Neural cell (in vitro differentiated cells): Measurements from ENCODE around the gene R3HDM4. TPM values are rescaled to one million over a fixed set of nuclear protein-coding genes. Genes with fewer than 3 reads are reported as not detected.

ENCODE experiments used
- H2AFZ ChIP-seq: fragments of 200-600, 300-800 bp; sonication (generic), shearing (Covaris generic); 2 replicates; pipeline ENCODE4 v1.6.0; 2014; ENCODE audit warnings: low read depth, mild to moderate bottlenecking, antibody characterized with exemption, low read length, moderate library complexity
- H3F3A ChIP-seq: fragments of 200-600 bp; shearing (Covaris generic); 2 replicates; pipeline ENCODE4 v1.6.1; 2016; ENCODE audit warnings: mild to moderate bottlenecking, moderate library complexity, mixed read lengths, antibody characterized with exemption, low read length; ENCODE audit not compliant: insufficient read depth, poor library complexity, severe bottlenecking
- H3K27ac ChIP-seq: fragments of 200-600, 300-800 bp; sonication (generic), shearing (Covaris generic); 2 replicates; pipeline ENCODE4 v1.5.1; 2014; ENCODE audit warnings: mild to moderate bottlenecking, low read length, moderate library complexity
- H3K27me3 ChIP-seq: fragments of 300-800, 200-600 bp; sonication (generic), shearing (Covaris generic); 2 replicates; pipeline ENCODE4 v1.6.0; 2014; ENCODE audit warnings: mild to moderate bottlenecking, low read depth, low read length, moderate library complexity; ENCODE audit not compliant: insufficient read depth
- H3K36me3 ChIP-seq: fragments of 300-800, 200-600 bp; sonication (generic), shearing (Covaris generic); 2 replicates; pipeline ENCODE4 v1.5.1; 2014; ENCODE audit warnings: mild to moderate bottlenecking, antibody characterized with exemption, low read length, moderate library complexity; ENCODE audit not compliant: insufficient read depth
- H3K4me2 ChIP-seq: fragments of 300-800, 200-600 bp; sonication (generic), shearing (Covaris generic); 2 replicates; pipeline ENCODE4 v1.6.0; 2014; ENCODE audit warnings: mild to moderate bottlenecking, low read length
- H3K4me3 ChIP-seq: fragments of 300-800, 200-600 bp; sonication (generic), shearing (Covaris generic); 2 replicates; pipeline ENCODE4 v1.5.1; 2014; ENCODE audit warnings: mild to moderate bottlenecking, low read length, moderate library complexity
- H3K79me2 ChIP-seq: fragments of 200-600 bp; shearing (Covaris generic); replicated peaks from 2 replicates; pipeline ENCODE4 v1.6.0; 2014; ENCODE audit warnings: mild to moderate bottlenecking, low read length, moderate library complexity; ENCODE audit not compliant: insufficient read depth
- H3K9ac ChIP-seq: fragments of 300-800, 200-600 bp; sonication (generic), shearing (Covaris generic); 2 replicates; pipeline ENCODE4 v1.6.1; 2016; ENCODE audit warnings: mild to moderate bottlenecking, low read length, mixed read lengths
- H3K9me2 ChIP-seq: fragments of 200-600 bp; shearing (Covaris generic); 2 replicates; pipeline ENCODE4 v1.6.1; 2016; ENCODE audit warnings: mild to moderate bottlenecking, low read length, mixed read lengths; ENCODE audit not compliant: insufficient read depth
- H3K9me3 ChIP-seq: fragments of 200-600, 300-800 bp; sonication (generic), shearing (Covaris generic); 2 replicates; pipeline ENCODE4 v1.6.1; 2016; ENCODE audit warnings: mild to moderate bottlenecking, mixed run types, low read length, moderate library complexity, mixed read lengths
- H4K20me1 ChIP-seq: fragments of 200-600 bp; shearing (Covaris generic); 2 replicates; pipeline ENCODE4 v1.6.1; 2016; ENCODE audit warnings: mild to moderate bottlenecking, mixed run types; ENCODE audit not compliant: insufficient read depth
- EP300 ChIP-seq: fragments of 450-650 bp; conservative IDR thresholded peaks from 2 replicates; pipeline ENCODE4 v1.6.1; 2014; ENCODE audit warnings: antibody characterized with exemption, mild to moderate bottlenecking, moderate library complexity; ENCODE audit not compliant: poor library complexity, severe bottlenecking
- EZH2 ChIP-seq: fragments of 200-600, 300-800 bp; shearing (Covaris generic), sonication (generic); IDR thresholded peaks from 2 replicates; pipeline ENCODE4 v1.6.1; 2014; ENCODE audit warnings: antibody characterized with exemption, low read length, borderline replicate concordance, mild to moderate bottlenecking; ENCODE audit not compliant: insufficient read depth, poor library complexity, severe bottlenecking
- MXI1 ChIP-seq: fragments of 450-650 bp; conservative IDR thresholded peaks from 2 replicates; pipeline ENCODE4 v1.6.1; 2014; ENCODE audit warnings: antibody characterized with exemption, mild to moderate bottlenecking; ENCODE audit not compliant: poor library complexity, severe bottlenecking
- POLR2AphosphoS5 ChIP-seq: IDR thresholded peaks from 2 replicates; pipeline ENCODE4 v1.6.1; 2012
- RAD21 ChIP-seq: fragments of 450-650 bp; conservative IDR thresholded peaks from 2 replicates; pipeline ENCODE4 v1.6.1; 2014; ENCODE audit warnings: antibody characterized with exemption, mild to moderate bottlenecking, moderate library complexity
- SMC3 ChIP-seq: fragments of 450-650 bp; conservative IDR thresholded peaks from 2 replicates; pipeline ENCODE4 v1.6.1; 2014; ENCODE audit warnings: antibody characterized with exemption, mild to moderate bottlenecking, moderate library complexity; ENCODE audit not compliant: poor library complexity
- TAF1 ChIP-seq: IDR thresholded peaks from 2 replicates; pipeline ENCODE4 v1.6.1; 2012; ENCODE audit warnings: low read depth
- polyA plus RNA-seq: library from polyadenylated mRNA; depleted of rRNA; stranded (reverse); fragments of >200 nt; gene quantifications from 2 replicates; pipeline ENCODE4 v1.2.3, GENCODE V29; 2014
- TF ChIP-seq, protein P1 (sequence below): fragments of 450-650 bp; IDR thresholded peaks from 2 replicates; pipeline ENCODE4 v1.5.1; 2014; ENCODE audit warnings: antibody characterized with exemption, mild to moderate bottlenecking, moderate library complexity; ENCODE audit not compliant: poor library complexity, severe bottlenecking
- TF ChIP-seq, protein P2 (sequence below): IDR thresholded peaks from 2 replicates; pipeline ENCODE4 v1.6.1; 2012; ENCODE audit warnings: borderline replicate concordance

R3HDM4 gene
- polyA plus RNA-seq, 1 donor from 2014 or later = 51.2 TPM

DNA sequence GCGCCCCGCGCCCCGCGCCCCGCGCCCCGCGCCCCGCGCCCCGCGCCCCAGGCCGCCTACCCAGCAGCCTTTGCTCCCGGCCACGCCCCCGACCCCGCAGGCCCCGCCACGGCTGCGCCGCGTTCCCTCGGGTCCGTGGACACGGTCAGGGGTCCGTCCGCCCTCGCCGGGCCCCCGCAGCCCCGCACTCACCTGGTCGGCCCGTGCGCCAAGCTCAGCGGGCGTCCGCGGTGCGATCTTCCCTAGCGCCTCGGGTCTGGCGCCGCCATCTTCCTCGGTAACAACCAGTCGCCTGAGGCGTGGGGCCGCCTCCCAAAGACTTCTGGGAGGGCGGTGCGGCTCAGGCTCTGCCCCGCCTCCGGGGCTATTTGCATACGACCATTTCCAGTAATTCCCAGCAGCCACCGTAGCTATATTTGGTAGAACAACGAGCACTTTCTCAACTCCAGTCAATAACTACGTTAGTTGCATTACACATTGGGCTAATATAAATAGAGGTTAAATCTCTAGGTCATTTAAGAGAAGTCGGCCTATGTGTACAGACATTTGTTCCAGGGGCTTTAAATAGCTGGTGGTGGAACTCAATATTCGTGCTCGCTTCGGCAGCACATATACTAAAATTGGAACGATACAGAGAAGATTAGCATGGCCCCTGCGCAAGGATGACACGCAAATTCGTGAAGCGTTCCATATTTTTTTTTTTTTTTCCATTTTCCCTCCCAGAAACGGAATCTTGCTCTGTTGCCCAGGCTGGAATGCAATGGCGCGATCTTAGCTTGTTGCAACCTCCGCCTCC lies 19.9 kb downstream of the R3HDM4 start, which contains the start of the genes MED16 and RNU6-9:
MED16 (minus strand) TSS at position 294 of the 796 bp plus-strand sequence. CDS start 2,056 bp downstream, outside the sequence.
RNU6-9 (plus strand) TSS at position 591 of the 796 bp plus-strand sequence.
- Histone ChIP-seq H3K4me3 (peak within 1 kb of the TSS; percentile 76), H2AFZ (peak within 1 kb of the TSS; percentile 10)
- no peak for TF ChIP-seq SMC3
- no peak for TF ChIP-seq EP300
- TF ChIP-seq, protein P1, sequence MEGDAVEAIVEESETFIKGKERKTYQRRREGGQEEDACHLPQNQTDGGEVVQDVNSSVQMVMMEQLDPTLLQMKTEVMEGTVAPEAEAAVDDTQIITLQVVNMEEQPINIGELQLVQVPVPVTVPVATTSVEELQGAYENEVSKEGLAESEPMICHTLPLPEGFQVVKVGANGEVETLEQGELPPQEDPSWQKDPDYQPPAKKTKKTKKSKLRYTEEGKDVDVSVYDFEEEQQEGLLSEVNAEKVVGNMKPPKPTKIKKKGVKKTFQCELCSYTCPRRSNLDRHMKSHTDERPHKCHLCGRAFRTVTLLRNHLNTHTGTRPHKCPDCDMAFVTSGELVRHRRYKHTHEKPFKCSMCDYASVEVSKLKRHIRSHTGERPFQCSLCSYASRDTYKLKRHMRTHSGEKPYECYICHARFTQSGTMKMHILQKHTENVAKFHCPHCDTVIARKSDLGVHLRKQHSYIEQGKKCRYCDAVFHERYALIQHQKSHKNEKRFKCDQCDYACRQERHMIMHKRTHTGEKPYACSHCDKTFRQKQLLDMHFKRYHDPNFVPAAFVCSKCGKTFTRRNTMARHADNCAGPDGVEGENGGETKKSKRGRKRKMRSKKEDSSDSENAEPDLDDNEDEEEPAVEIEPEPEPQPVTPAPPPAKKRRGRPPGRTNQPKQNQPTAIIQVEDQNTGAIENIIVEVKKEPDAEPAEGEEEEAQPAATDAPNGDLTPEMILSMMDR = no peak
- peak; percentile 83 for TF ChIP-seq POLR2AphosphoS5
- TF ChIP-seq, protein P2, sequence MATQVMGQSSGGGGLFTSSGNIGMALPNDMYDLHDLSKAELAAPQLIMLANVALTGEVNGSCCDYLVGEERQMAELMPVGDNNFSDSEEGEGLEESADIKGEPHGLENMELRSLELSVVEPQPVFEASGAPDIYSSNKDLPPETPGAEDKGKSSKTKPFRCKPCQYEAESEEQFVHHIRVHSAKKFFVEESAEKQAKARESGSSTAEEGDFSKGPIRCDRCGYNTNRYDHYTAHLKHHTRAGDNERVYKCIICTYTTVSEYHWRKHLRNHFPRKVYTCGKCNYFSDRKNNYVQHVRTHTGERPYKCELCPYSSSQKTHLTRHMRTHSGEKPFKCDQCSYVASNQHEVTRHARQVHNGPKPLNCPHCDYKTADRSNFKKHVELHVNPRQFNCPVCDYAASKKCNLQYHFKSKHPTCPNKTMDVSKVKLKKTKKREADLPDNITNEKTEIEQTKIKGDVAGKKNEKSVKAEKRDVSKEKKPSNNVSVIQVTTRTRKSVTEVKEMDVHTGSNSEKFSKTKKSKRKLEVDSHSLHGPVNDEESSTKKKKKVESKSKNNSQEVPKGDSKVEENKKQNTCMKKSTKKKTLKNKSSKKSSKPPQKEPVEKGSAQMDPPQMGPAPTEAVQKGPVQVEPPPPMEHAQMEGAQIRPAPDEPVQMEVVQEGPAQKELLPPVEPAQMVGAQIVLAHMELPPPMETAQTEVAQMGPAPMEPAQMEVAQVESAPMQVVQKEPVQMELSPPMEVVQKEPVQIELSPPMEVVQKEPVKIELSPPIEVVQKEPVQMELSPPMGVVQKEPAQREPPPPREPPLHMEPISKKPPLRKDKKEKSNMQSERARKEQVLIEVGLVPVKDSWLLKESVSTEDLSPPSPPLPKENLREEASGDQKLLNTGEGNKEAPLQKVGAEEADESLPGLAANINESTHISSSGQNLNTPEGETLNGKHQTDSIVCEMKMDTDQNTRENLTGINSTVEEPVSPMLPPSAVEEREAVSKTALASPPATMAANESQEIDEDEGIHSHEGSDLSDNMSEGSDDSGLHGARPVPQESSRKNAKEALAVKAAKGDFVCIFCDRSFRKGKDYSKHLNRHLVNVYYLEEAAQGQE = peak; percentile 40
- TF ChIP-seq TAF1 = peak; percentile 32
- peak; percentile 29 for TF ChIP-seq RAD21
- TF ChIP-seq EZH2 = no peak
- TF ChIP-seq MXI1 = peak; percentile 88

DNA sequence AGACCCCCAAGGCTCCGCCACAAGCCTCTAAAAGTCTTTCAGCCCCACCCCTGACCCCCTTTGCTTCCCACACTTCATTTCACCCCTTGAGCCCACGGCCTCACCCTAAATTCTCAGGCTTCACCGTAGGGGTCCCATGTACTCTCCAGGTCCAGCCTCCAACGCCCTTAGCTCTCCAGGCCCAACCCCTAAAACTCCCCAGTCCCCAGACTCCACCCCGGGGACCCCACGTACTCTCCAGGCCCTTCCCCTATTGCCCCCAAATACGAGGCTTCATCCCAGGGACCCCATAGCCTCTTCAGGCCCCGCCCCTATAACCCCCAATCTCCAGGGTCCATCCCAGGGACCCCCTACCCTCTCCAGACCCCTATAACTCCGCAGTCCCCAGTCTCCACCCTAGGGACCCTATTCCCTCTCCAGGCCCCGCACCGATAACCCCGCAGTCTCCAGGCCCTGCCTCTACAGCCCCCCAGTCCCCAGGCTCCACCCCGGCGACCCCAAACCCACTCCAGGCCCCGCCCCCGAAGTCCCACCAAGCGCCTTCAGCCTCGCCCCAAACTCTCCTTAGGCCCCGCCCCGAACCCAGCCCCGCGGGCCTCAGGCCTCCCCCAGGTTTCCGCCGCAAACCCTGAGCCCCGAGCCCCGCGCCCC lies 20.7 kb downstream of the R3HDM4 start:
- H3K9ac ChIP-seq = peak overlapping the region; percentile 85
- H3K27ac ChIP-seq = peak overlapping the region; percentile 86
- H3K36me3 ChIP-seq = no peaks in the 10 kb centered on the region
- H3K4me2 ChIP-seq = peak overlapping the region; percentile 80
- H3F3A ChIP-seq = no peaks in the 10 kb centered on the region
- peak overlapping the region; percentile 76 for H3K4me3 ChIP-seq
- H3K9me3 ChIP-seq = no peaks in the 10 kb centered on the region
- no peaks in the 10 kb centered on the region for H3K27me3 ChIP-seq
- no peaks in the 10 kb centered on the region for H3K9me2 ChIP-seq
- H3K79me2 ChIP-seq = peaks cover 6% of the 10 kb centered on the region
- H4K20me1 ChIP-seq = no peaks in the 10 kb centered on the region
- H2AFZ ChIP-seq = no peak overlapping the region
- TF ChIP-seq MXI1 (no peak), RAD21 (no peak), EP300 (no peak), TAF1 (no peak), POLR2AphosphoS5 (no peak), EZH2 (no peak), SMC3 (no peak)
- TF ChIP-seq, protein P1 = no peak
- TF ChIP-seq, protein P2 = no peak

More for the DNA sequence above, 19.9 kb downstream of the R3HDM4 start, which contains the start of the genes MED16 and RNU6-9:
- Histone ChIP-seq H3K79me2 (peaks cover 6% of the 10 kb centered on the region), H3K27me3 (no peaks in the 10 kb centered on the region), H3F3A (no peaks in the 10 kb centered on the region), H3K4me2 (peak within 1 kb of the TSS; percentile 80), H3K9ac (peak within 1 kb of the TSS; percentile 85), H3K9me3 (no peaks in the 10 kb centered on the region), H3K9me2 (no peaks in the 10 kb centered on the region), H3K36me3 (no peaks in the 10 kb centered on the region), H3K27ac (peak within 1 kb of the TSS; percentile 86), H4K20me1 (no peaks in the 10 kb centered on the region)
